Activated CD8-positive, alpha-beta T cell treated with anti-CD3 and anti-CD28 coated beads for 36 hours (primary cell): ENCODE results near the gene EPO. TPM values are rescaled to one million over a fixed set of nuclear protein-coding genes. Genes with fewer than 3 reads are reported as not detected.

Experiments
- ATAC-seq: fragments of 200-7000 bp; cut with Tn5 transposase; one replicate; pipeline ENCODE4 v1.10.0; 2021; ENCODE audit warnings: mild to moderate bottlenecking, moderate library complexity
- CTCF ChIA-PET: fragments of 350-600 bp; sonication (Branson Sonifier 250); formaldehyde crosslinking; loops from one replicate; lab custom pipeline; 2021; ENCODE audit warnings: antibody characterized with exemption; lab: Charles Lee
- POLR2A ChIA-PET: fragments of 350-600 bp; sonication (Branson Sonifier 250); formaldehyde crosslinking; loops from one replicate; lab custom pipeline; 2021; ENCODE audit warnings: antibody characterized with exemption; lab: Charles Lee
- DNase-seq: peaks from one replicate; pipeline ENCODE4 v3.0.0-alpha.2; 2020
- H3K27ac Mint-ChIP-seq: one replicate; pipeline ENCODE4 v1.8.0; 2021; ENCODE audit warnings: mild to moderate bottlenecking, mixed read lengths
- H3K27me3 Mint-ChIP-seq: one replicate; pipeline ENCODE4 v1.8.0; 2021; ENCODE audit warnings: mixed read lengths
- H3K36me3 Mint-ChIP-seq: one replicate; pipeline ENCODE4 v1.8.0; 2021; ENCODE audit warnings: low read depth, mixed read lengths
- H3K4me1 Mint-ChIP-seq: one replicate; pipeline ENCODE4 v1.8.0; 2021; ENCODE audit warnings: low read depth, mixed read lengths
- H3K4me3 Mint-ChIP-seq: one replicate; pipeline ENCODE4 v1.8.0; 2021; ENCODE audit warnings: mild to moderate bottlenecking, moderate library complexity, mixed read lengths
- H3K9me3 Mint-ChIP-seq: one replicate; pipeline ENCODE4 v1.8.0; 2021; ENCODE audit warnings: mixed read lengths
- CTCF ChIP-seq: fragments of 200-600 bp; IDR thresholded peaks from one replicate; pipeline ENCODE4 v1.8.0; 2022; ENCODE audit warnings: antibody characterized with exemption, mild to moderate bottlenecking
- intact Hi-C: fragments of 100-400 bp; cut with micrococcal nuclease; formaldehyde crosslinking; loops from one replicate; pipeline ENCODE4 v1.10.0; 2022
- total RNA-seq, 2 experiments: library from RNA; stranded (reverse); gene quantifications; one replicate each; pipeline ENCODE4 v1.2.3, GENCODE V29; 2021

The EPO gene
- total RNA-seq, 2 experiments from 2014 or later, result not detected

DNA sequence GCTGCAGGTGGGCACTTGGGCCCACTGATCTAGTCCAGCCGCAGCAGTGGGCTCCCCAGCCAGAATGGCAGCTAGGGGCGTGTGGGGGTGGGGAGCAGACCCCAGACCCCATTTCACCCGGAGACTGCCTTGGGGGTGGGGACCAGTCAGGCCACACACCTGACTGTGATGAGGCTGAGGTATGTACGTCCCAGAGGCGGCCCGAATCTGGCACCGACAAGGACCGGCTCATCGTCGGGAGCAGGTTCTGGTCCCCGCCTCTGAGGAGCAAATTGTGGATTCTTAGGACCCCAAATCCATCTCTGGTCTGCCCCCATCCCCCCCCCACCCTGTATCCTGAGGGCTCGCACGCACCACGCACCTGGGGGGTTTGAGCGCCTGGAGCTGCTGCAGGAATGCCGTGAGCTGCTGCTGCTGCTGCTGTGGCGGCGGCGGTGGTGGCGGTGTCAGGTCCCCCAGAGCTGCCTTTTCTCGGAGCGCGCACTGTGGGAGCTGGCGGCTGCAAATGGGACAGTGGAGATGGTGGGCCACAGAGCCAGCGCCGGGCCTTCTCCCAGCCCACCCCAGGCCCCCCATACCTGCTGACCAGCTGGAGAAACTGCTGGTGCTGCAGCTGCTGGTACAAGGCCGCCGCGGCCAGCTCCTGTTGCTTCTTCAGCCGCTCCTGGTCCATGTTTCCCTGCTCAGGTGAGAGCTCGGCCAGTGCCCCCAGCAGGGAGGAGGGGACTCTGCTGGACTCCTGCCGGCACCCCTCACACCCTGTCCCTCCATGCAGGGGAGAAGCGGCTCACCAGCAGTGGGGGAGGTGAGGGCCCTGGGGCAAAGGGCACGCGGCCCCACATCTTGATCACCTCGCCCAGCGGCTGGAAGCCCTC is 36.4 kb upstream of the EPO start:
- ChIA-PET POLR2A (interaction anchor here (1.1 to 2.7 kb wide), 5 partner anchors 8 to 54 kb away, joined by 3 to 22 read pairs (median 4); partner anchors contain the start of gene POP7), CTCF (interaction anchor here (1.1 to 10.9 kb wide), 3 partner anchors 7 to 101 kb away, joined by 3 to 105 read pairs (median 3); no protein-coding TSS in a partner anchor)
- no peak for DNase-seq
- H3K36me3 Mint-ChIP-seq, result peaks cover 18% of the 10 kb centered on the region
- no peak overlapping the region for H3K4me3 Mint-ChIP-seq
- H3K27me3 Mint-ChIP-seq, result no peaks in the 10 kb centered on the region
- intact Hi-C loops, result no loop called here
- H3K4me1 Mint-ChIP-seq, result peaks cover 31% of the 10 kb centered on the region
- TF ChIP-seq CTCF, result no peak
- ATAC-seq, result no peak
- H3K27ac Mint-ChIP-seq, result no peak overlapping the region
- H3K9me3 Mint-ChIP-seq, result no peaks in the 10 kb centered on the region

GRCh38 chr7:100684534-100685042 is 35.7 kb upstream of the EPO start:
- H3K9me3 Mint-ChIP-seq, result no peaks in the 10 kb centered on the region
- ChIA-PET POLR2A (interaction anchor here (1.1 to 2.7 kb wide), 3 partner anchors 8 to 9 kb away, joined by 3 to 22 read pairs (median 4); no protein-coding TSS in a partner anchor), CTCF (interaction anchor here (1.1 to 10.9 kb wide), 2 partner anchors 6 to 96 kb away, joined by 3 to 105 read pairs; no protein-coding TSS in a partner anchor)
- ATAC-seq (no peak), DNase-seq (no peak)
- H3K27ac Mint-ChIP-seq, result no peak overlapping the region
- H3K27me3 Mint-ChIP-seq, result no peaks in the 10 kb centered on the region
- intact Hi-C loops, result no loop called here
- H3K4me3 Mint-ChIP-seq, result no peak overlapping the region
- H3K4me1 Mint-ChIP-seq, result peaks cover 34% of the 10 kb centered on the region
- H3K36me3 Mint-ChIP-seq, result peaks cover 15% of the 10 kb centered on the region
- no peak for TF ChIP-seq CTCF

GRCh38 chr7:100685049-100685605 is 35.1 kb upstream of the EPO start:
- H3K36me3 Mint-ChIP-seq, result peaks cover 13% of the 10 kb centered on the region
- no peak overlapping the region for H3K4me3 Mint-ChIP-seq
- H3K9me3 Mint-ChIP-seq, result no peaks in the 10 kb centered on the region
- ChIA-PET CTCF (no interaction called here), POLR2A (interaction anchor here (1.1 to 1.2 kb wide), 2 partner anchors 8 to 9 kb away, joined by 3 to 4 read pairs; no protein-coding TSS in a partner anchor)
- intact Hi-C loops, result no loop called here
- TF ChIP-seq CTCF, result no peak
- DNase-seq (no peak), ATAC-seq (no peak)
- H3K4me1 Mint-ChIP-seq, result peaks cover 35% of the 10 kb centered on the region
- no peak overlapping the region for H3K27ac Mint-ChIP-seq
- no peaks in the 10 kb centered on the region for H3K27me3 Mint-ChIP-seq

- Mint-ChIP-seq H3K36me3 (peaks cover 10% of the 10 kb centered on the region), H3K27ac (no peak overlapping the region), H3K27me3 (no peaks in the 10 kb centered on the region), H3K4me1 (peaks cover 34% of the 10 kb centered on the region), H3K4me3 (no peak overlapping the region), H3K9me3 (no peaks in the 10 kb centered on the region)
- DNase-seq (no peak), ATAC-seq (no peak)
- ChIA-PET POLR2A (interaction anchor here (1.1 kb wide), 1 partner anchor 8 kb away, joined by 3 read pairs; no protein-coding TSS in a partner anchor), CTCF (interaction anchor here (1.0 kb wide), 1 partner anchor 20 kb away, joined by 3 read pairs; the partner anchor contains the start of gene POP7)
- intact Hi-C loops, result no loop called here
- TF ChIP-seq CTCF, result no peak
These were observed 34.6 kb upstream of the EPO start for GRCh38 chr7:100685631-100686145.
